Stimulated activated CD4-positive, alpha-beta T cell treated with anti-CD3 and anti-CD28 coated beads, Interleukin-1b, Interleukin-23, amount 100 ng/mL, for 24 hours (primary cell): ENCODE data around the gene SLC4A11.

ENCODE experiments used
- DNase-seq, 4 experiments: peaks; one replicate each; pipeline ENCODE4 v3.0.0-alpha.2; 2020; ENCODE audit warnings: low read depth in 4 of 4, low spot score in 1 of 4

The SLC4A11 gene

DNA sequence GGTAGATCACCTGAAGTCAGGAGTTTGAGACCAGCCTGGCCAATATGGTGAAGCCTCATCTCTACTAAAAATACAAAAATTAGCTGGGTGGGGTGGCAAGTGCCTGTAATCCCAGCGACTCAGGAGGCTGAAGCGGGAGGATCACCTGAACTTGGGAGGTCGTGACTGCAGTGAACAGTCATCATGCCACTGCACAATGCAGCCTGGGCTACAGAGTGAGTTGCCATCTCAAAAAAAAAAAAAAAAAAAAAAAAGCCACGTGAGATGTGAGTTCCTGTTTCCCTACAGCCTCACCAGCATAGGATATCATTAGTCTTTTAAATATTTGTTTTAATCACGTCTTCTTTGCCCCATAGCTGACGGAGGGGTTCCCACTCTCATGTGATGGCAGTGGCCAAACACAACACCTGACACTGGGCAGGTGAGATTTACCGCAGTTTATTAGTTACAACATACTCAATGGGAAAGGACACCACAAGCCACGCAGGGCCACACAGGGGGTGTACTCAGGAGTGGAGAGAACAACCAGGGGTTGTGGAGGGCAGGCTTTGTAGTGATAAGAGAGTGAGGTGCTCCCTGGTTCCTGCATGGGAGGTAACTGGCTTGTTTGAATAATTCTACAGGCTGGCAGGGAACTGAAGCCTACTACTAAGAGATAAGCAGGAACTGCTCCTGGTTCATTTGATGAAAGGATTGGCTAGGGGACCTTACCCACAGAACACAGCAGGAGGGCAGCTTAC lies 61.1 kb downstream of the SLC4A11 start:
- no peak for DNase-seq
